SIG-M5 treated with dmso at 0.1 percent for 504 hours (cell line): Measurements from ENCODE around the gene NGDN.

ENCODE experiments used
- DNase-seq: peaks from one replicate; lab custom pipeline; 2025; ENCODE audit not compliant: unreplicated experiment; lab: John Stamatoyannopoulos, UW

NGDN gene

DNA sequence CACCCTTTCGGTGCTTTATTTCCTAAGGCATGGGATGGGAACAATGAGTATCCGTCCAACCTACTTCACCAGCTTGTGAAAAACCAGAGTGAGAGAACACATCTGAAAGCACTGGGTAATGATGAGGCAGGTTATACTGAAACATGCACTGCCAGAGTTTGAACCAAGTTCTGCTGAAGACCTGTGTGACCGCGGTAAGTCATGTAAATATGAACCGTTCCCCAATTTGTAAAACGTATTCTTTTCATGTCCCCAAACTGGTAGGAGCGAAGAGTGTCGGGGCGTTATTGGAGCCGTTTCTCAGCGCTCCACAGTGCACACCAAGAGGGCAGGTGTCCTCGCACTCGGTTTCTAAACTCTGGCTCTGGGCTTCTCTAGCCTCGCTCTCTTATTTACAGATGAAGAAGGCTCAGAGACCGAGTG is 788 bp upstream of the NGDN start:
- DNase-seq, result no peak

DNA sequence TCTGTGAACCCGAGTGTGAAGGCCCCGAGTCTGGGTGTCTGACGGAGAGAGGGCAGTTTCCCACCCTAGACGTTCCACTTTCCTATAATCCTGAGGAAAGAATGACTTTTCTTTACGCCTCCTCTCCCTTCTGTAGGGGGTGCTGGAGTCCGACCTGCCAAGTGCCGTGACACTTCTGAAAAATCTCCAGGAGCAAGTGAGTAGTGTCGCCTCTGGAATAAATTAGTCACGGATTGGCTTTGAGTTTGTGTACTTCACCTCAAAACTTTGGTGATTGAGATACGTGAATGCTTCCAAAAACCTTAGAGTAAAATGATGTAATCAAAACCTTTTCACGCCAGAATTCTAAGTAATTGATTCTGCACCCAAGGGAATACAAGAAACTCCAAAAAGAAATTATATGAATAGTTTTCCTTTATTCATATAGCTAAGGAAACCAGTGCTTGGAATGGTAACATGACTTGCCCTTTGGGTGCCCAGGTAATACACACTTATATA is 452 bp downstream of the NGDN start:
- no peak for DNase-seq

DNA sequence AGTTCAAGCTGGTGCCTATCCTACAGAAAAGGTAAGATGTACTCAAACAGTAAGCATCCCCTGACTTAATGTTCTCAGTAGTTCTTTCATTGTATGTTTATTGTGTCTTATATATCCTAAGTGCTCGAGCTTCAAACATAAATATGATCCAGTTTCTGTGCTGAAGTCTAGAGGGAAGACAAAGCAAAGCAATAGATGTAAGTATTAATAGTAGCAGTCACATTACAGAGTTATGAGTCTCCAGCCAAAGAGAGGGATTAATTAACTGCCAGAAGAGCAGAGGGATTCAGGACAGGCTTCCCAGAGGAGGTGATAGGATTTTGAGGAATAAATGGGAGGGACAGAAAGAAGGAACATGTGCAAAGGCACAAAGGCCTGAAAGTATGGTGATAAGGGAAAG is 1.4 kb downstream of the NGDN start:
- DNase-seq, result no peak

DNA sequence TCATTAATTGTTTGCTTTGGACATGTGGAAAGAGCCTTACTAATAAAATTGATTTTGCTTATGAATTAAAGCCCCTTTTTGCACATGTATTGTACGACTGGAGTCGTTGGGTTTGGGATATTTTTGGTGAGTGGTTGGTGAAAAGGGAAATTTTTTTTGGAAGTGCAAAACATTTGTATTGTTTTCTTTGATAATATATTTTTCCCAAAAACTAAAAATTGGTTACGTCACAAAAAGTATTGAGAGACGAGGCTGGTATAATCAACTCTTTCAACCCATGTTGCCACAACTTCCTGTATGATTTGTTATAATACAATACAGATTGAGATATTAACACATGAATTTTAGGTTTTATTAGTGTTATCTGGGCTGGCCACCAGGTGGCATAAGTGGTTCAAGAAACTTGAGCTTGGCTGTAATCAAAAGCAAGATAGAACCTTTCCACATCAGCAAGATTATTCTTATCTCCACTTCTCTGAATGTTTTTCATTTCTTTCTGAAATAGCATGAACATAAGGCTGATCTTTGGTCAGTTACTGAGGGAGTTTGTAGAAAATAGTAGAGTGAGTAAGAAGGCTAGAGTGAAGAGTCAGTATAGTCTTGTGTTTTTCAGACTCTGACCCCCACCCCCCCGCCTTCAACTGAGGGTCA is 8.7 kb downstream of the NGDN start:
- DNase-seq, result peak; percentile 53

DNA sequence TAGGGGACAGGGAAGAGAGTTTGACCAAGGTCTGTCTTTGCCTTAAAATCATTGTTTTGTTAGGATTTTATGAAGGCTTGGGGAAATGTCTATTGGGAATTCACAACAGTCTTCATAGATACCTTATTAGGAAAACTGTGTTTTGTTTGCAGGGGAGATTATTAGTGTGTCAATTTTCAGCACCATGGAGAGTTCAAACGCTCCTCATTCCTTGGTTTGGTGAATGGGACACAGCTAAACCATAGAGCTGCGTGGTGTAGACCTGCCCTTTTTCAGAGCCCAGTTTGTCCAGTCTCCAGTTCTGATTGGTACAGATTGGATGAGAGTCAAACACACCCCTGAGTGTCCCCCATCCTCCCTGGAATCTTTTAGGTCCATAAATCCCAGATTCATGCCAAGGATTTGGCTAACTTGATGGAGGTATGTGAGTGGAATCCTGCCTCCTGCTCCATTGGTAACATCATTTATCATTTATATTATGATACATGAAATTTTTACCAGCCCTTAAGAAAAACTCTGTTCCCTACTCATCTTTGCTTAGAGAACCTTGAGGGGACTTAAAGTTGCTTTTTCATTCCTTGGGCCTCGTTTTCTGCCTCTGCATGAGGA is 12.0 kb downstream of the NGDN start:
- no peak for DNase-seq

DNA sequence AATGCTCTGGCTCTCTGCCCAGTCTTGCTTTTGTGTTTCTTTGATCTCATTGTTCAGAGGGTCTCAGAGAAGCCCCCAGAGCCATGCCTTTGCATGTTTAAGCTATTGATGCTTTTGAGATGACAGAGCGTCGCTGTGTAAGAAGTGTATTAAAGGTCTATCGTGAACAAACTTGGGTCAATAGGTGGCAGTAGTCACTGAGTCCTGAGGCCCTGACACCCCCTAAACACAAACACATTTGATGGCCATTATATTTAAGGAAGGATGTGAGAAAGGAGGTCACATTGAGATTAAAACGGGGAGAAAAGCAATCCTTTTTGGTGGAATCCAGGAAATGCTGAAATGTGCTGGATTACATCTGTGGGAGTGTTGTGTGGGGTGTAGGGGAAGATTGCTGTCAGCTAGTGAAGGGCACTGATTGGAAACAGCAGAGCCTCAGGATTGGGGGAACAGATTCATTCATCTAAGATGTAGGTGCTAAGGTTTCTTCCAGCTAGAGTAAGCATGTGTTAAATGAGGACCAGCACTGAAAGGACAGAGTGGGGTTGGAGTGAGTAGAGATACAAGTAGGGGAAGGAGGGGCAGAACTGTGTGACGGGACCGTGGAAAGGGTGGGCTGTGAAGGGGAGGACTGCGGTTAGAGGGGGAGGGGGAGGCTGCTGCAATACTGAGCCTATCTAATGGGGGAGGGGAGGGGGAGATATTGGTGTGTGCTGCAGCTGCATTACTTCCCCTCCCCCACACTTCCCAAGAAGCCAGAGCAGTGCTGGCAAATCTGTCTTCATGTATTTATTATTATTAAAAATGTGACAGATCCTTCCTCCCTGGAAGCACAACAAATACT is 12.7 kb downstream of the NGDN start:
- no peak for DNase-seq

DNA sequence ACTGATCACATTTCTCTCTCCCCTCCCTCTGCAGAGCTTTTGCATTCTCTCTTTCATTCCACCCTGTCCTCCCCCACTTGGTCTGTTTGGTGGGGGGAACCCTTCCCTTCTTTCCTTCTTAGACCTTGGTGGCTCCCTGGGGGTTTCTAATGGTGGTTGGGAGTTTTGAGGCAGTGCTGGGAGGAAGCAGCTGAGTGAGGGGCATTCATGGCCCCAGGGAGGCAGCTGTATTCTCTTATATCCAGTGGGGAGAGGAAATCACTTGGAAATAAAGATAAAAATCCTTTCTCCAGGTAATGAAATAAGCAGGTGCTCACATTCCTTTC is 13.3 kb downstream of the NGDN start:
- no peak for DNase-seq

DNA sequence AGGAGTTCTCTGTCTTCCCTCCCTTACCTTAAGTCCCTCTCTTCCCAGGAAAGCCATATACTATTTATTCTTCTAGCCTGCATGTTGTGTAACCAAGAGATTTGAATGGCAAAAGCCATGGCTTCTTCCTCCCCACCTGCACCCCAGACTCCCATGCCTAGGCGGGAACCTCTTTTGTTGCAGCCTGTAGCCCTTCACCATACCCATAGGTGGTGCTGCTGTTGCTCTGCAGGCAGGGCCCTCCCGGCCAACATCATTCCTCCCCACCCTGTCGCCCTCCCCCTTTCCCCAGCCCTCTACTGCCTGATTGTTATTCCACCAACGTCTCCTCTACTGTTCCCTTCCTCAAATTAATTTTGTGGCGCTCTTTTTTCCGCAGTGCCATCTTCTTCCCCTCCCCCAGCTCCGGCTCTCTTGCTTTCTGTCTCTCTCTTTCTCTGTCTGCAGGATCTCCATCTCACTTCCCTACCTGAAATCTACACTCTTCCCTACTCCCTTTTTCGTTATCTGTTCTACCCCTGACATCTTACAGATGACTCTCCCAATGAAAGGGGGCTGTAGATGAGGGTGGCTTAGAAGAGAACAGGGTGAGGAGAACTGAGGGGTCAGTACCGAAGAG is 13.8 kb downstream of the NGDN start:
- DNase-seq, result peak; percentile 9

GRCh38 chr14:23485326-23485725 is 15.8 kb downstream of the NGDN start:
- DNase-seq, result no peak

DNA sequence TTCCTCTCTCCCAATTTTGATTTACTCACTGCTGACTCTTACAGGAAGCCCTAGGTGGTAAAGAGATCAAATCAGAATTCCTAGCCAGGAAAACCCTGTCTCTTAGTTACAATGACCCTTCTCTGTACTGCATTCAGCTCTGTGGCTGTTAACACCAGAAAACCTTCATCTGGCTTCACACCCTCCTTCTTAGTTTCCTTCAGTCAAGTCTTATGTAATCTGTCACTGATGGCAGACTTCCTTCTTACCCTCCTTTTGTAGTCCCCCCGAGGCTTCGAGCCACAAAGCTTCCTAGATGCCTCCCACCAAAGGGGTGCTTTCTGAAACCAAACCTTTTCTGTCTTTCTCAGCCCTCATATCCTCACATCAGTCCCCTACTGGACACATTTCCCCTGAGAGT is 16.5 kb downstream of the NGDN start:
- no peak for DNase-seq

GRCh38 chr14:23487216-23487615 is 17.7 kb downstream of the NGDN start:
- no peak for DNase-seq

DNA sequence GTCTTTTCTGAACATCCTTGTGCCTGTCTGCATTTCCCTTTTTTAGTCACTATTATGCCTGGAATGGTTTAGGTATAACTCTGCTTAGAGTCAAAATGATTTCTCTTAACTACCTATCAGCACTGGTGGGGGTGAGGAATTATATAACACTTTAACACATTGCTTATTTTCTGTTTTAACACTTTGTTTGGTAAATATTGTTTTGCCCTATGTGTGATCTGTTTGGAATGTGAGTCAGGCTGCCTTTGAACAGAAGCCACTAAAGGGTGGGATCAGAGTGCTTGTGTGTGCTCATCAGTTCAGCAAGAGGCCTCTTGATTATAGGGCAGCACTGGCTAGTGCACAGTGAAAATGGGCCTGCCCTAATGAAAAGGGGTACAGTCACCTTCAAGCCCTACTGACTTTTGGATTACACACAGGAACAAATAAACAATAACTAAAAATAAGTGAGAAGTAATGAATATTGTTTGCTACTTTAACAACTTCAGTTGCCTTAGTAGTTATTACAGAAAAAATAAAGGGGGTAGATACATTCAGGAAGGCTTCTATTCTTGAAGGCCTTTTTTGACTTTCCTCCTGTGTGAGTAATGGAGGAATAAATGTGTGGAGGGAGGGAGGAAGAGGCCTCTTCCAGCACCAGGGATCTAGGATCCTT is 23.2 kb downstream of the NGDN start:
- DNase-seq, result no peak

- DNase-seq, result no peak
Measured at GRCh38 chr14:23494223-23494622, 24.7 kb downstream of the NGDN start.

DNA sequence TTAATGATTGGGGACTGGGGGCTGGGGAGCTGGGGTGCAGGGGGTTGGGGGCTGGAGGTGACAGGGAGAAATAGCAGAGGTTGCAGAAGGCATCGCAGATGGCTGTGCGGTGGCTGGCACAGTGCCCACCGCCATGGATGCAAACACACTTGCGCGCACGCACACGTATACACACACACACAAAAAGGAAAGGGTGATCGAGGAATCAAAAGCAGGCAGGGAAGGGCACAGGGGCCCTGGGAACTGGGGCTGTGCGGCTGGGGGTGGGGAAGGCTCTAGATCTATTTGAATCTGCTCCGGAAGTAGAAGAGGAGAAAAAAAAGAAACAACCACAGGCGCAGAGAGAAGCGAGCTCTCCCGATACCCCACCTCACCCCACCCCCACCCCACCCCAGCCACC is 42.7 kb downstream of the NGDN start:
- DNase-seq, result no peak

- DNase-seq, result no peak
Measured at GRCh38 chr14:23513005-23513817, 43.7 kb downstream of the NGDN start.

GRCh38 chr14:23513818-23514643 is 44.5 kb downstream of the NGDN start:
- no peak for DNase-seq

- no peak for DNase-seq
Measured at GRCh38 chr14:23514644-23514957, 45.1 kb downstream of the NGDN start.

GRCh38 chr14:23517650-23518326 is 48.3 kb downstream of the NGDN start:
- DNase-seq, result no peak

DNA sequence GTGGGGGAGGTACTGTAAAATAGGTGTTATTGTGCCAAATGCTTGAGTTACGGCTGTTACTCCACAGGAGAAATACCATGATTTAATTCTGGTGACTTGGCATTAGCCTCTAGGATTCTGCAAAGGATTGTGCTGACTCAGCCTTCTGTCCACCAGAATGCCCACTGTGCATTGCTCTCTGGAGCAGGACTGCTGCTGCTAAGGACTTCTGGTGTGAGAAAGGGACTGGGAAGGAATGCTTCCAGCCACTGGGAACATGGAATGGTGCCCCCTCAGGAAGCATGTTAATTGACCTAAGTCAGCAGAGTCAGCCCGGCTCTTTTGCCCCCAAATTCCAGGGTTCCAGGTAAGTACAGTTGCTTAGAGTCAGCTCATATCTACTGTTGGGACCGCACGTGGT is 49.2 kb downstream of the NGDN start:
- no peak for DNase-seq
